GM19238 (cell line): Measurements from ENCODE around the gene RANBP9.

ENCODE experiments used
- DNase-seq: peaks from one replicate; pipeline ENCODE4 v3.0.0; 2011; ENCODE audit warnings: low spot score; ENCODE audit not compliant: insufficient read length

The RANBP9 gene

GRCh38 chr6:13678255-13678983 lies 33.2 kb downstream of the RANBP9 start:
- DNase-seq = no peak

DNA sequence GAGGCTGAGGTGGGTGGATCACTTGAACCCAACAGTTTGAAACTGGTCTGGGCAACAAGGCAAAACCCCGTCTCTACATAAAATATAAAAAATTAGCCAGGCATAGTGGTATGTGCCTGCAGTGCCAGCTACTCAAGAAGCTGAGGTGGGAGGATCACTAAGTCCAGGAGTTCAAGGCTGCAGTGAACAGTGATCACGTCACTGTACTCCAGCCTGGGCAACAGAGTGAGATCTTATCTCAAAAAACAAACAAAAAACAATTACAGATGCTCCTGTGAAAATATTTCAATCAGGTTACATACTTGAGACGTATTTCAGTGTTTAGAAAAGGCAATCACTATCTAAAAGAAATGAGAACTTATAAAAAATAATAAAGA lies 33.8 kb downstream of the RANBP9 start:
- DNase-seq = no peak

DNA sequence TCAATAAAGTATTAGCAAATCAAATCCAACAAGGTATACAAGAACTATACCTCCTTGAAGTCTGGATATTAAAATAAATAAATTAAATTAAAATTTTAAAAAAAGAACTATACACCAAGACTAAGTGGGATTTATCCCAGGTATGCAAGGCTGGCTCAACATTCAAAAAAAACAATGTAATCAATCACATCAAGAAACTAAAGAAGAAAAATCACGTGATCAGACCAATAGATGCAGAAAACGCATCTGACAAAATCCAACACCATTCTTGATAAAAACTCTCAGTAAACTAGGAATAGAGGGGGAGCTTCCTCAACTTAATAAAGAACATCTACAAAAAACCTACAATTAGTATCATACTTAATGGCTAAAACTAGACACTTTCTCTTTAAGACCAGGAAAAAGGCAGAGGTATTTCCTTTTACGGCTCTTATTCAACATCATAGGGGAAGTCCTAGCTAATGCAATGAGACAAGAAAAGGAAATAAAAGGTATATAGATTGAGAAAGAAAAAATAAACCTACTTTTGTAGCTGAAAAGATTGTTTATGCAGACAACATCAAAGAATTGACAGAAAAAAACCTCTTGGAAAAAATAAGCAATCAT lies 35.0 kb downstream of the RANBP9 start:
- no peak for DNase-seq

DNA sequence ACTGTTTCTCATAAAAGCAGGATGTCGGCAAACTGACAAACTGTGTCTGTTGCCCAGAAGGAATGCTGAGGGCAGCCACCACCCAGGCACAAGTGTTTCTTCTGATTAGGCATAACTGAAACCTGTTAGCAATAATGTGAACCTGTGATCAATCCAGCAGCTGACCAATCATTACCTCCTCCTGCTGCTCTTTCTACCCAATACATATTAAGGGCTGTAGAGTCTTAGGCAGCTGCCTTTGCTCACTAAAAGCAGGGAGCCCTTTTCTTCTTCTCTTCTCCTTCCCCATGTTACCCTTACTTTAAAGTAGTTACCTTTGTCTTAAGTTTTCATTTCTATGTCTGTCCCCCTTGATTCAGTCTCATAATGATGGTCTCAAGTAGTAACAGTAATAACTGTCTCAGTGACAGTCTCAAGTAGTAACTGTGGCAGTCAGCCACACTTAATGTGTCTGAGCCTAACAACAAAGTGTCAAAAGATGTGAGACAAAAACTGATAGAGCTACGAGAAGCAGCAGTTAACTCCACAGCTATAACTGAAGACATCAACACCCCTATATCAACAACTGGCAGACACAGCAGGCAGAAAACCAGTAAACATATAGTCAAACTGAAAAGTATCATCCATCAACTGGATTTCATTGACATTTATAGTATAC lies 37.0 kb downstream of the RANBP9 start:
- no peak for DNase-seq

DNA sequence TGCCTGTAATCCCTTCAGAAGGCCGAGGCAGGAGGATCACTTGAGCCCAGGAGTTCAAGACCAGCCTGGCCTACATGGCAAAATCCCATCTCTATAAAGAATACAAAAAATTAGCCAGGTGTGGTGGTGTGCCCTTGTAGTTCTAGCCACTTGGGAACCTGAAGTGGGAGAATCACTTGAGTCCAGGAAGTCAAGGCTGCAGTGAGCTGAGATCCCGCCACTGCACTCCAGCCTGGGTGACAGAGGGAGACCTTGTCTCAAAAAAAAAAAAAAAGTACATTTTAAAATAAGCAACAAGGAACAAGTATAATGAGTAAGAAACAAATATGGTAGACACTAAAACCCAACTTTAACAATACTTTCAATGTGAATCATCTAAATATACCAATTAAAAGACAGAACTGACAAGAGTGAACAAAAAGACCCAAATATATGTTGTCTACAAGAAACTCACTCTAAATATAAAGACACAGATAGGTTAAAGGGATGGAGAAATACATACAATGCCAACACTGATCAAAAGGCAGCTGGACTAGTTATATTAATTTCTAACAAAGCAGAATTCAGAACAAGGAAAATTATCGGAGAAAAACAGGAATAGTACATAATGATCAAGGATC lies 37.7 kb downstream of the RANBP9 start:
- DNase-seq = no peak

GRCh38 chr6:13673368-13673767 lies 38.3 kb downstream of the RANBP9 start:
- no peak for DNase-seq

DNA sequence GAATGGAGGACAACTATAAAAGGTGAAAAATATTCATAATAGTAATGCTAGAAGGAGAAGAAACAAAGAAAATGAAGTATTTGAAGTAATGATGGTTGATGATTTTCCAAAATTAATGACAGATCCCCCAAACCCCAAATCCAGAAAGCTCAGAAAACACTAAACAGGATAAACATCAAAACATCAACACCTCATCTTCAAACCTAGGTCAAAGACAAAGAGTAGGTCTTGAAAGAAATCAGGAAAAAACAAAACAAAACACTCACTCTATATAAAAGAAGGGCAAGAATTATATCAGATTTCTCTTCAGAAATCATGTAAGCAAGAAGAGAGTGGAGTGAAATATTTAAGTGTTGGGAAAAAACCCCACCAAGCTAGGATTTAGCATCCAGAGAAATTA lies 38.7 kb downstream of the RANBP9 start:
- DNase-seq = no peak

DNA sequence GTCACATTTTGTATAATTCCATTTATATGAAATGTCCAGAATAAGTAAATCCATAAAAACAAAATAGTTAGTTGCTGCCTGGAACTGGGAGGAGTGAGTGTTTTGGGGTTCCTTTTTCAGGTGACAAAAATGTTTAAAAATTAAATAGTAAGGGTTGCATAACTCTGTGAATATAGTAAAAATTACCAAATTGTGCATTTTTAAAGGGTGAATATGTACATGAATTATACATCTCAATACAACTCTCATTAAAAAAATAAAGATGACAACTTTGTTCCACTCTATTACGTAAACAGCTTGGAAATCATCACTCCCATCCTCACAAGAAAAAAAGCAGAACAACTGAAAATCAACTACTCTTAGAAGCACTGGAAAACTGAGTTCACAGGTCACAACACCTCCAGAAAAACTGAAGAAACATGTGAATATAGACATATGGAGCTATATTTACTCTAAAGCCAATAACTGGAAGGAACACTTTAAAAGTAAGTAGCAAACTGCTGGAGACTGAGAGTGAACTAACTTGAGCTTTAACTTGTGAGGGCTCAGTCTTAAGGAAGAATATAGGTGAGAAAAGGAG lies 40.0 kb downstream of the RANBP9 start:
- DNase-seq = no peak

DNA sequence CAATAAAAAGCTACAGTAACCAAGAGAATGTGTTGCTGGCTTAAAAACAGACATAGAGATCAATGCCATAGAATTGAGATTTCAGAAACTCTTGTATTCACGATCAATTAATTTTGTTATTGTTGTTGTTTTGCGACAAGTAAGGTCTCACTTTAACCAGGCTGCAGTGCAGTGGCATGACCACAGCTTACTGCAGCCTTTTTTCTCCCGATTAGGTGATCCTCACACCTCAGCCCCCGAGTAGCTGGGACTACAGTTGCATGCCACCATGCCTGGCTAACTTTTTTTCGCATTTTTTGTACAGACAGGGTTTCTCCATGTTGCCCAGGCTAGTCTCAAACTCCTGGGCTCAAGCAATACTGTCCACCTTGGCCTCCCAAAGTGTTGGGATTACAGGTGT lies 42.2 kb downstream of the RANBP9 start:
- no peak for DNase-seq

DNA sequence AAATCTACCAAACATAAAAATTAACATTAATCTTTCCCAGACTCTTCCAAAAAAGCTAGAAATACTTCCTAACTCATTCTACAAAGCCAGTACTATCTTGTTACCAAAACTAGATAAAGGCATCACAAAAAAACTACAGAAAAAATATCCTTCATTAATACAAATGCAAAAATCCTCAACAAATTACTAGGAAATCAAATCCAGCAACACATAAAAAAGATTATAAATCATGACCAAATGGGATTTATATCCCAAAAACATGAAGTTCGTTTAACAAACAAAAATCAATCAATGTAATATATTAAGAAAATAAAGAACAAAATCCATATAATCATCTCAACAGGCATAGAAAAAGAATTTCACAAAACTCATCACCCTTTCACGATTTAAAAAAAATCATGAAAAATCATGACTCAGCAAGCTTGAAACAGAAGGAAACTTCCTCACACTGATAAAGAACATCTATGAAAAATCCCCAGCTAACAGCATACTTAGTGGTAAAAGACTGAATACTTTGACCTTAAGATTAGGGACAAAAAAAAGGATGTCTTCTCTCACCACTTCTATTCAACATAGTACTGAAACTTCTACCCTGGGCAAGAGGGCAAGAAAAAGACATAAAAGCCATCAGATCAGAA lies 43.2 kb downstream of the RANBP9 start:
- DNase-seq = no peak

DNA sequence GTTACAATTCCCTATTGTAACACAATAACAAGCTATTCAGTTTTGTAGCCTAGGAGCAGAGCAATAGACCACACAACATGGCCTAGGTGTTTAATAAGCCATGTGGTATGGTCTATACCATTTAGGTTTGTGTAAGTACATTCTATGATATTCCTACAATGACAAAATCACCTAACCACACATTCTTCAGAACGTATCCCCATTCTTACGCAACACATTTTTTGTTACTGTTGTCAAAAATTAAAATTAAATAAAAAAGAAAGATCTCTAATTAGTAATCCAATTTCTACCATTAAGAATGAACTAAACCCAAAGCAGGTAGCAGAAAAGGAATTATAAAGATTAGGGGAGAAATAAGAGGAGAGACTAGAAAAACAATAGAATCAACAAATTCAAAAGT lies 44.0 kb downstream of the RANBP9 start:
- DNase-seq = no peak

GRCh38 chr6:13666194-13667105 lies 45.2 kb downstream of the RANBP9 start:
- no peak for DNase-seq

GRCh38 chr6:13664703-13665352 lies 46.8 kb downstream of the RANBP9 start:
- DNase-seq = no peak

DNA sequence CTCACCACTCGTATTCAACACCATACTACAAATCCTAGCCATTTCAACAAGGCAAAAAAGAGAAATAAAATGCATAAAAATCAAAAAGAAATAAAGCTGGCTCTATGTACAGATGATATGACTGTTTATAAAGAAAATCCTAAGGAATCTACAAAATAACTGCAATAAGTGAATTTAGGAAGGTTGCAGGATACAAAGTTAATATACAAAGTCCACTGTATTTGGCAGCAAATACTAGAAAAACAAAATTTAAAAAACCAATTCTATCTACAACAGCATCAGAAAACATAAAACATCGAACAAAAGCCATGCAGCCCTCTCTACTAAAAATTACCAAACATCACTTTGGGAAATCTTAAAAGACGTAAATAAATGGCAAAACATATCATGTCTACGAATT lies 47.6 kb downstream of the RANBP9 start:
- no peak for DNase-seq

DNA sequence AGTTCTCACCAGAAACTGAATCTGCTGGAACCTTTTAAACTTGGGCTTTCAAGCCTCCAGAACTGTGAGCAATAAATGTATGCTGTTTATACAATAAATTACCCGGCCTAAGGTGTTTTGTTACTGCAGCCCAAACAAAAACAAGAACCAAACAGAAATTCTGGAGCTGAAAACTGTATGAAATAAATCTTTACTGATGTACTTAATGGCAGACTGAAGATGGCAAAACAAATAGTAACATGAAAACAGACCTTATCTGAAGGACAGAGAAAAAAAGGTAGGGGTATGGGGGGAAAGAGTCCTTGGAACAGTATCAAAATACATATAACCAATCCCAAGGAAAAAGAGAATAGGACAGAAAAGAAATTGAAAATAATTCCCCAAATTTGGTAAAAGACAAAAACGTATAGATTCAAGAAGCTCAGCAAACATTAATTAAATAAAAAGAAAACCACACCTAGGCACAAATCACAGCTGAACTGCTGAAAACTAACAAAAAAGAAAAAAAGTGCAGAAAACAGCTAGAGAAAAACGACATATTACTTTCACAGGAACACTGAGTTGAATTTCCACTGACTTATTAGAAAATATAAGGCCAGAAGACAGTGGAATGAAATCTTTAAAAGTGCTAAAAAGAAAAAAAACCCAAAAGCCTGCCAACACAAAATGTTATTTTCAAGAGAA lies 48.8 kb downstream of the RANBP9 start:
- no peak for DNase-seq

- DNase-seq = no peak
Observed at GRCh38 chr6:13661647-13662046, 50.0 kb downstream of the RANBP9 start.

DNA sequence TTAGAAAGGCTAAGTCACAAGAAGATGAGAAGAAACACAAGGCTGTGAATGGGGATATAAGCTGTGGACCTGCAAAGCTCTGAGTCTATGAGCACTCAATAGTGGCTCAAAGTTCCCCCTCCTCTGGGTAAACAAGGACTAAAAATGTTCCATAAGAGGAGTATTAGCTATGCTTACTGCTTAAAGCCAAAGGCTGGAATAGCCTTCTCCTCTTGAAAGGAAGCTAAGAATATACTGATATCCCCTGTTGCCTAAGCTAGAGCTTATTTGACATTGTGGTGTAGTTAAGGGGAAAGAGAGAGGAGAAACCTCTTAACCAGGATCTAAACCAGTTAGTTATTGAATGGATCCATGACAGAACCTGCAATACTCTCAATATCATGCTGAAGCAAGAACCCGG lies 50.7 kb downstream of the RANBP9 start:
- DNase-seq = no peak

DNA sequence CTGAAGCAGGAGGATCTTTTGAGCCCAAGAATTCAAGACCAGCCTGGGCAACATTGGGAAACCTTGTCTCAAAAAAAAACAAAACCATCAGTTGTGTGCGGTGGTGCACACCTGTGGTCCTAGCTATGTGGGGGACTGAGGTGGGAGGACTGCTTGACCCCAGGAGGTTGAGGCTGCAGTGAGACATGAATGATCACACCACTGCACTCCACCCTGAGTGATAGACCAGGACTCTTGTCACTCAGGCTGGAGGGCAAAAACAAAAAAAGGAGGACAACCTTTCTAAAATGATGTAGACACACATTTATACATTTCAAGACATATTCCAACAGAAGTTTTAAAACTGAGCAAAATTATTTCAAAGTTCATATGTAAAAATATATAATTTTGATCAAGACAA lies 51.4 kb downstream of the RANBP9 start:
- no peak for DNase-seq

DNA sequence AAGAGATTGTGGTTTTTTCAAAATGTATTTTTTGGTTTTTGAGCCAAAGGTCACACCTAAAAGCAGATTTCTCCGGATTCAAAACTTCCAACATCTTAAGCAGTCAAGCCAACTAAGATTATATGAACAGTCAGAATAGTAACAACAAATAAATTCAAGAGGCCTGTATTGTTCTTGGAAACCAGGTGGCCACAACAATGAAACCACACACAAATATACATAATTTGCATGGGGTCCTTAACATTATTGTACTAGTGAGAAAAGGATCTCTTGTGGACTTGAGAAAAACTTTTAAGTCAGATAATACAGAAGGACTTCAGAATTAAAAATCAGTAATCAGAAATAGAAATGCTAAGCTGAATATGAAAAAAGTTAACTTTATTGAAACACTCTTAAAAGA lies 55.9 kb downstream of the RANBP9 start:
- no peak for DNase-seq
